Neural cell (in vitro differentiated cells): Measurements from ENCODE around the gene ATXN7L1.

Experiments
- CTCF ChIP-seq: fragments of 450-650 bp; IDR thresholded peaks from 2 replicates; pipeline ENCODE4 v1.5.1; 2014; ENCODE audit warnings: antibody characterized with exemption, mild to moderate bottlenecking, moderate library complexity; ENCODE audit not compliant: poor library complexity, severe bottlenecking
- EP300 ChIP-seq: fragments of 450-650 bp; conservative IDR thresholded peaks from 2 replicates; pipeline ENCODE4 v1.6.1; 2014; ENCODE audit warnings: antibody characterized with exemption, mild to moderate bottlenecking, moderate library complexity; ENCODE audit not compliant: poor library complexity, severe bottlenecking
- EZH2 ChIP-seq: fragments of 200-600, 300-800 bp; shearing (Covaris generic), sonication (generic); IDR thresholded peaks from 2 replicates; pipeline ENCODE4 v1.6.1; 2014; ENCODE audit warnings: antibody characterized with exemption, low read length, borderline replicate concordance, mild to moderate bottlenecking; ENCODE audit not compliant: insufficient read depth, poor library complexity, severe bottlenecking
- MXI1 ChIP-seq: fragments of 450-650 bp; conservative IDR thresholded peaks from 2 replicates; pipeline ENCODE4 v1.6.1; 2014; ENCODE audit warnings: antibody characterized with exemption, mild to moderate bottlenecking; ENCODE audit not compliant: poor library complexity, severe bottlenecking
- POLR2AphosphoS5 ChIP-seq: IDR thresholded peaks from 2 replicates; pipeline ENCODE4 v1.6.1; 2012
- SMC3 ChIP-seq: fragments of 450-650 bp; conservative IDR thresholded peaks from 2 replicates; pipeline ENCODE4 v1.6.1; 2014; ENCODE audit warnings: antibody characterized with exemption, mild to moderate bottlenecking, moderate library complexity; ENCODE audit not compliant: poor library complexity
- TAF1 ChIP-seq: IDR thresholded peaks from 2 replicates; pipeline ENCODE4 v1.6.1; 2012; ENCODE audit warnings: low read depth
- TF ChIP-seq, protein P1 (sequence below): IDR thresholded peaks from 2 replicates; pipeline ENCODE4 v1.6.1; 2012; ENCODE audit warnings: borderline replicate concordance

GRCh38 chr7:105886776-105887175 is 10.4 kb upstream of the ATXN7L1 start:
- TF ChIP-seq POLR2AphosphoS5 (no peak), EZH2 (no peak), CTCF (no peak), SMC3 (no peak), MXI1 (no peak), TAF1 (no peak), EP300 (no peak)
- TF ChIP-seq, protein P1, sequence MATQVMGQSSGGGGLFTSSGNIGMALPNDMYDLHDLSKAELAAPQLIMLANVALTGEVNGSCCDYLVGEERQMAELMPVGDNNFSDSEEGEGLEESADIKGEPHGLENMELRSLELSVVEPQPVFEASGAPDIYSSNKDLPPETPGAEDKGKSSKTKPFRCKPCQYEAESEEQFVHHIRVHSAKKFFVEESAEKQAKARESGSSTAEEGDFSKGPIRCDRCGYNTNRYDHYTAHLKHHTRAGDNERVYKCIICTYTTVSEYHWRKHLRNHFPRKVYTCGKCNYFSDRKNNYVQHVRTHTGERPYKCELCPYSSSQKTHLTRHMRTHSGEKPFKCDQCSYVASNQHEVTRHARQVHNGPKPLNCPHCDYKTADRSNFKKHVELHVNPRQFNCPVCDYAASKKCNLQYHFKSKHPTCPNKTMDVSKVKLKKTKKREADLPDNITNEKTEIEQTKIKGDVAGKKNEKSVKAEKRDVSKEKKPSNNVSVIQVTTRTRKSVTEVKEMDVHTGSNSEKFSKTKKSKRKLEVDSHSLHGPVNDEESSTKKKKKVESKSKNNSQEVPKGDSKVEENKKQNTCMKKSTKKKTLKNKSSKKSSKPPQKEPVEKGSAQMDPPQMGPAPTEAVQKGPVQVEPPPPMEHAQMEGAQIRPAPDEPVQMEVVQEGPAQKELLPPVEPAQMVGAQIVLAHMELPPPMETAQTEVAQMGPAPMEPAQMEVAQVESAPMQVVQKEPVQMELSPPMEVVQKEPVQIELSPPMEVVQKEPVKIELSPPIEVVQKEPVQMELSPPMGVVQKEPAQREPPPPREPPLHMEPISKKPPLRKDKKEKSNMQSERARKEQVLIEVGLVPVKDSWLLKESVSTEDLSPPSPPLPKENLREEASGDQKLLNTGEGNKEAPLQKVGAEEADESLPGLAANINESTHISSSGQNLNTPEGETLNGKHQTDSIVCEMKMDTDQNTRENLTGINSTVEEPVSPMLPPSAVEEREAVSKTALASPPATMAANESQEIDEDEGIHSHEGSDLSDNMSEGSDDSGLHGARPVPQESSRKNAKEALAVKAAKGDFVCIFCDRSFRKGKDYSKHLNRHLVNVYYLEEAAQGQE = no peak
